GM12878 (cell line): Measurements from ENCODE around the gene NXN. TPM values are rescaled to one million over a fixed set of nuclear protein-coding genes. Genes with fewer than 3 reads are reported as not detected.

Experiments used
- ATAC-seq: fragments of 200-7000 bp; cut with Tn5 transposase; 3 replicates; pipeline ENCODE4 v1.9.1; 2020; ENCODE audit warnings: mild to moderate bottlenecking, moderate library complexity
- BruUV-seq: library from RNA; stranded (reverse); fragments of 400-500 nt; replicated peaks from 2 replicates; lab custom pipeline; 2021; lab: Mats Ljungman, UMichigan
- CTCF ChIA-PET: fragments of 300-600 bp; sonication (Branson Sonifier 250); formaldehyde crosslinking; extraction: SDS; loops from one replicate; lab custom pipeline; 2021; ENCODE audit warnings: inconsistent platforms; lab: Yijun Ruan, JAX
- POLR2A ChIA-PET: fragments of 350-600 bp; formaldehyde crosslinking; extraction: SDS; loops from one replicate; lab custom pipeline; 2021; ENCODE audit warnings: inconsistent platforms; lab: Charles Lee
- RAD21 ChIA-PET: fragments of 300-600 bp; sonication (Branson Sonifier 250); formaldehyde crosslinking; loops from one replicate; lab custom pipeline; 2023; ENCODE audit warnings: antibody characterized with exemption; ENCODE audit not compliant: unreplicated experiment; lab: Charles Lee
- SMC1A ChIA-PET: fragments of 300-600 bp; sonication (Branson Sonifier 250); formaldehyde crosslinking; loops from one replicate; lab custom pipeline; 2023; ENCODE audit not compliant: unreplicated experiment, uncharacterized antibody; lab: Charles Lee
- DNase-seq: peaks from one replicate; pipeline ENCODE4 v3.0.0-alpha.2; 2011; ENCODE audit warnings: low read depth, low spot score
- FAIRE-seq: peaks from 3 replicates; lab custom pipeline; 2011; peaks lifted over from hg19 to GRCh38; lab: Jason Lieb, UNC
- H2AFZ ChIP-seq: 2 replicates; pipeline ENCODE4 v1.6.0; 2011; ENCODE audit warnings: low read depth, low read length, control low read depth; ENCODE audit not compliant: control insufficient read depth
- H3K27ac ChIP-seq: 2 replicates; pipeline ENCODE4 v1.5.1; 2011; ENCODE audit warnings: control low read depth; ENCODE audit not compliant: control insufficient read depth, insufficient read depth
- H3K27me3 ChIP-seq, 2 experiments: replicated peaks in 1 of 2; 2 replicates each; pipeline versions ENCODE4 v1.6.0 to v1.6.1; 2011; ENCODE audit warnings: low read length in 1 of 2; ENCODE audit not compliant: control insufficient read depth in 2 of 2, insufficient read depth in 2 of 2
- H3K36me3 ChIP-seq, 2 experiments: 2 replicates each; pipeline ENCODE4 v1.5.1; 2011; ENCODE audit warnings: low read length in 1 of 2; ENCODE audit not compliant: control insufficient read depth in 2 of 2, insufficient read depth in 2 of 2
- H3K4me1 ChIP-seq: 2 replicates; pipeline ENCODE4 v1.6.1; 2011; ENCODE audit warnings: mild to moderate bottlenecking, low read length, moderate library complexity, mixed read lengths; ENCODE audit not compliant: control insufficient read depth, insufficient read depth
- H3K4me2 ChIP-seq: 2 replicates; pipeline ENCODE4 v1.6.0; 2011; ENCODE audit warnings: control low read depth; ENCODE audit not compliant: control insufficient read depth, insufficient read depth
- H3K4me3 ChIP-seq: fragments of 200-600 bp; sonication (generic); 2 replicates; pipeline ENCODE4 v1.5.1; 2016
- H3K79me2 ChIP-seq: 2 replicates; pipeline ENCODE4 v1.6.0; 2011; ENCODE audit warnings: low read length; ENCODE audit not compliant: control insufficient read depth, insufficient read depth
- H3K9ac ChIP-seq: 2 replicates; pipeline ENCODE4 v1.8.0; 2011; ENCODE audit warnings: low read length, control low read depth, mixed read lengths; ENCODE audit not compliant: control insufficient read depth, insufficient read depth
- H3K9me3 ChIP-seq: replicated peaks from 3 replicates; pipeline ENCODE4 v1.5.1; 2011; ENCODE audit warnings: mild to moderate bottlenecking, low read length; ENCODE audit not compliant: control insufficient read depth, insufficient read depth
- H4K20me1 ChIP-seq: 2 replicates; pipeline ENCODE4 v1.6.0; 2011; ENCODE audit not compliant: control insufficient read depth, insufficient read depth
- BCL11A ChIP-seq: IDR thresholded peaks from 2 replicates; pipeline ENCODE4 v1.6.1; 2011; ENCODE audit warnings: low read depth, low read length
- CREB1 ChIP-seq: IDR thresholded peaks from 2 replicates; pipeline ENCODE4 v1.6.1; 2012; ENCODE audit warnings: low read depth, mild to moderate bottlenecking, inconsistent platforms
- ESRRA ChIP-seq: IDR thresholded peaks from 2 replicates; pipeline ENCODE4 v1.6.1; 2012; ENCODE audit warnings: mild to moderate bottlenecking, low read length, improper control_type of control experiment
- PRDM15 ChIP-seq: fragments of 450-650 bp; formaldehyde crosslinking; IDR thresholded peaks from 2 replicates; pipeline ENCODE4 v1.4.0; 2020; ENCODE audit warnings: mild to moderate bottlenecking, moderate library complexity
- SMAD5 ChIP-seq: IDR thresholded peaks from 2 replicates; pipeline ENCODE4 v1.6.1; 2016; ENCODE audit warnings: antibody characterized with exemption, low read depth
- STAT3 ChIP-seq: IDR thresholded peaks from 2 replicates; pipeline ENCODE4 v1.6.1; 2011; ENCODE audit warnings: low read depth, low read length, improper control_type of control experiment
- TCF3 ChIP-seq: IDR thresholded peaks from 2 replicates; pipeline ENCODE4 v1.6.1; 2012; ENCODE audit warnings: low read depth, mild to moderate bottlenecking, low read length, borderline replicate concordance; ENCODE audit not compliant: insufficient read depth
- TCF7 ChIP-seq: IDR thresholded peaks from 2 replicates; pipeline ENCODE4 v1.6.1; 2014; ENCODE audit warnings: antibody characterized with exemption, borderline replicate concordance
- ZNF24 ChIP-seq: fragments of 450-650 bp; IDR thresholded peaks from 2 replicates; pipeline ENCODE4 v1.6.1; 2017; ENCODE audit warnings: antibody characterized with exemption, mild to moderate bottlenecking
- WGBS: methylation state at CpG from one replicate; pipeline ENCODE4 v1.1.6; 2016; ENCODE audit warnings: low lambda C conversion rate; ENCODE audit not compliant: insufficient replicate concordance, insufficient coverage; ENCODE audit errors: missing lambda C conversion rate; 5-methylcytosine and 5-hydroxymethylcytosine counted together
- in situ Hi-C: fragments of 300-500 bp; cut with MboI; formaldehyde crosslinking; loops from 9 replicates; pipeline ENCODE4 v1.14.3; 2018; ENCODE audit warnings: mixed read lengths
- intact Hi-C: fragments of 100-400 bp; cut with micrococcal nuclease; formaldehyde crosslinking; loops from one replicate; pipeline ENCODE4 v1.14.2; 2022; ENCODE audit not compliant: unreplicated experiment
- polyA plus RNA-seq, 11 experiments: library from polyadenylated mRNA; depleted of rRNA in 4 of 11; unstranded in 6 of 11; stranded (reverse) in 5 of 11; fragments of >200 nt; fragmentation: Nextera tagmentation in 4 of 11; fragmentation: Illumina TruSeq in 1 of 11; extraction: Ambion mirVana in 4 of 11; extraction: Trizol in 1 of 11; gene quantifications; 1 replicate in 1 of 11; 2 replicates in 10 of 11; pipeline versions ENCODE4 v1.2.1 to v1.2.3, GENCODE V29; 2011 to 2016; ENCODE audit warnings: inconsistent platforms in 2 of 11, missing spikeins in 2 of 11, low read depth in 1 of 11
- total RNA-seq, 4 experiments: library from RNA; depleted of rRNA in 3 of 4; stranded (reverse); fragments of >200 nt in 3 of 4; fragmentation: Illumina TruSeq in 1 of 4; extraction: Trizol in 1 of 4; gene quantifications; 2 replicates each; pipeline versions ENCODE4 v1.2.1 to v1.2.3, GENCODE V29; 2013 to 2021
- TF ChIP-seq, protein P1 (sequence below): fragments of 450-650 bp; IDR thresholded peaks from 2 replicates; pipeline ENCODE4 v1.6.1; 2018; ENCODE audit warnings: borderline replicate concordance, mild to moderate bottlenecking; ENCODE audit not compliant: partially characterized antibody

Gene NXN
- total and polyA plus RNA-seq, 10 of the 15 experiments (the other 5 are each of a cell fraction or from before 2014, with no cell fraction given) = 0.04 to 1.2 (median 0.30) TPM

GRCh38 chr17:1027044-1027443 is 47.5 kb upstream of the NXN start:
- no TSS peak for BruUV-seq

More at GRCh38 chr17:1027044-1027443, 47.5 kb upstream of the NXN start:
- intact Hi-C loops (no loop called here), in situ Hi-C loops (no loop called here)
- CTCF ChIA-PET = no interaction called here
- ATAC-seq (no peak), DNase-seq (no peak), FAIRE-seq (no peak)
- Histone ChIP-seq H4K20me1 (no peaks in the 10 kb centered on the region), H2AFZ (no peak overlapping the region), H3K36me3 (peaks cover 0 to 2% of the 10 kb centered on the region in 2 experiments; a peak in 2 of 4 replicates), H3K27me3 (no peaks in the 10 kb centered on the region), H3K79me2 (no peaks in the 10 kb centered on the region), H3K4me3 (no peak overlapping the region), H3K4me1 (no peaks in the 10 kb centered on the region), H3K9me3 (no peaks in the 10 kb centered on the region), H3K9ac (no peak overlapping the region), H3K27ac (no peak overlapping the region), H3K4me2 (no peak overlapping the region)
- TF ChIP-seq STAT3 (no peak), BCL11A (no peak), CREB1 (no peak), SMAD5 (no peak), TCF3 (no peak), TCF7 (no peak), ESRRA (no peak), ZNF24 (no peak), PRDM15 (CRISPR knock-in tag) (no peak)
- TF ChIP-seq, protein P1, sequence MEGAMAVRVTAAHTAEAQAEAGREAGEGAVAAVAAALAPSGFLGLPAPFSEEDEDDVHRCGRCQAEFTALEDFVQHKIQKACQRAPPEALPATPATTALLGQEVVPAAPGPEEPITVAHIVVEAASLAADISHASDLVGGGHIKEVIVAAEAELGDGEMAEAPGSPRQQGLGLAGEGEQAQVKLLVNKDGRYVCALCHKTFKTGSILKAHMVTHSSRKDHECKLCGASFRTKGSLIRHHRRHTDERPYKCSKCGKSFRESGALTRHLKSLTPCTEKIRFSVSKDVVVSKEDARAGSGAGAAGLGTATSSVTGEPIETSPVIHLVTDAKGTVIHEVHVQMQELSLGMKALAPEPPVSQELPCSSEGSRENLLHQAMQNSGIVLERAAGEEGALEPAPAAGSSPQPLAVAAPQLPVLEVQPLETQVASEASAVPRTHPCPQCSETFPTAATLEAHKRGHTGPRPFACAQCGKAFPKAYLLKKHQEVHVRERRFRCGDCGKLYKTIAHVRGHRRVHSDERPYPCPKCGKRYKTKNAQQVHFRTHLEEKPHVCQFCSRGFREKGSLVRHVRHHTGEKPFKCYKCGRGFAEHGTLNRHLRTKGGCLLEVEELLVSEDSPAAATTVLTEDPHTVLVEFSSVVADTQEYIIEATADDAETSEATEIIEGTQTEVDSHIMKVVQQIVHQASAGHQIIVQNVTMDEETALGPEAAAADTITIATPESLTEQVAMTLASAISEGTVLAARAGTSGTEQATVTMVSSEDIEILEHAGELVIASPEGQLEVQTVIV = no peak
- POLR2A ChIA-PET = no interaction called here
- RAD21 ChIA-PET = no interaction called here
- 93% methylated on average over 9 of the region's 9 CpGs for WGBS
- SMC1A ChIA-PET = no interaction called here
